ENCODE measurements around the gene SLMAP.

GRCh38 chr3:57967590-57967989 lies 211.5 kb downstream of the SLMAP start:
- TF ChIP-seq CTCF (IDR thresholded peaks at IDR 0.05) (no peak), EZH2 (IDR thresholded peaks at IDR 0.05; ENCODE audit: borderline replicate concordance, insufficient read depth, low read depth, low read length, poor library complexity, severe bottlenecking) (no peak)

All from B cell (primary cell).